ENCODE measurements around the gene HAUS6.

- TF ChIP-seq POLR2AphosphoS5 (IDR thresholded peaks at IDR 0.05) (no peak), CTCF (IDR thresholded peaks at IDR 0.05) (no peak), POLR2A (IDR thresholded peaks at IDR 0.05) (no peak), EP300 (IDR thresholded peaks at IDR 0.05) (no peak)
Measured at GRCh38 chr9:19102181-19102630, 498 bp downstream of the HAUS6 start.
